Gastrocnemius medialis (tissue), 4 donors: ENCODE data around the gene ASB3. TPM values are rescaled to one million over a fixed set of nuclear protein-coding genes. Genes with fewer than 3 reads are reported as not detected.
"Not testable (repeated sequence)": the region's sequence is repeated elsewhere in the genome, so short reads cannot be mapped to it uniquely, and the experiment has no call there.

Experiments
- ATAC-seq, 2 donors: fragments of 150-250 bp; one replicate each; pipeline ENCODE4 v1.9.1; 2016
- DNase-seq, 2 donors: peaks; one replicate each; pipeline ENCODE4 v3.0.0-alpha.2; 2019
- H3K27ac ChIP-seq, 4 donors: fragments of 200-600 bp; sonication (generic); 1 replicate in 1 of 4; 2 replicates in 3 of 4; pipeline ENCODE4 v1.5.1; 2016 to 2018; ENCODE audit warnings: mild to moderate bottlenecking in 2 of 4, moderate library complexity in 1 of 4
- H3K27me3 ChIP-seq, 3 donors: fragments of 200-600 bp; sonication (generic) in 2 of 3; 1 replicate in 1 of 3; 2 replicates in 2 of 3; pipeline versions ENCODE4 v1.5.1 to v1.6.0; 2016 to 2019; ENCODE audit warnings: mild to moderate bottlenecking in 1 of 3, moderate library complexity in 1 of 3
- H3K36me3 ChIP-seq, 2 donors: fragments of 200-600 bp; sonication (generic) in 1 of 2; one replicate each; pipeline ENCODE4 v1.5.1; 2017 to 2018
- H3K4me1 ChIP-seq, 2 donors: fragments of 200-600 bp; sonication (generic) in 1 of 2; one replicate each; pipeline ENCODE4 v1.5.1; 2016 to 2017; ENCODE audit warnings: mild to moderate bottlenecking in 2 of 2
- H3K4me3 ChIP-seq, 4 donors: fragments of 200-600 bp; sonication (generic) in 3 of 4; 1 replicate in 1 of 4; 2 replicates in 3 of 4; pipeline ENCODE4 v1.5.1; 2016 to 2019; ENCODE audit warnings: mild to moderate bottlenecking in 2 of 4
- H3K9me3 ChIP-seq, 3 donors: fragments of 200-600 bp; sonication (generic) in 2 of 3; 1 replicate in 1 of 3; 2 replicates in 2 of 3; pipeline ENCODE4 v1.5.1; 2016 to 2019
- CTCF ChIP-seq, 5 experiments: fragments of 450-650 bp in 3 of 5; fragments of 200-600 bp in 2 of 5; sonication (generic) in 2 of 5; IDR thresholded peaks in 4 of 5; conservative IDR thresholded peaks in 1 of 5; 1 replicate in 4 of 5; 2 replicates in 1 of 5; pipeline ENCODE4 v1.5.1; 2016 to 2019; ENCODE audit warnings: antibody characterized with exemption in 5 of 5, mild to moderate bottlenecking in 3 of 5, moderate library complexity in 3 of 5
- POLR2A ChIP-seq, 2 donors: fragments of 450-650 bp; IDR thresholded peaks; one replicate each; pipeline ENCODE4 v1.6.1; 2017; ENCODE audit warnings: antibody characterized with exemption in 2 of 2, mild to moderate bottlenecking in 2 of 2, moderate library complexity in 2 of 2
- in situ Hi-C, 4 donors: fragments of 200-750 bp; cut with MboI; loops; one replicate each; pipeline versions ENCODE4 v1.15.0 to v1.8.0; 2017; ENCODE audit warnings: low sequenced_read_pairs in 4 of 4
- intact Hi-C: fragments of 100-400 bp; cut with DNase I; formaldehyde crosslinking; loops from one replicate; pipeline ENCODE4 v1.15.1; 2023; ENCODE audit warnings: low total_unique reads
- total RNA-seq, 4 donors: library from RNA; depleted of rRNA; stranded (reverse); fragments of >200 nt; gene quantifications; one replicate each; pipeline versions ENCODE4 v1.1.0 to v1.2.3, GENCODE V29; 2016

Gene ASB3
- total RNA-seq, 4 donors from 2014 or later, result 5.0 to 7.6 (median 6.4) TPM

GRCh38 chr2:53765767-53766166 lies 21.0 kb downstream of the ASB3 start:
- no peak overlapping the region for H3K4me3 ChIP-seq
- DNase-seq (no peak), ATAC-seq (no peak)
- H3K27ac ChIP-seq, result no peak overlapping the region
- H3K9me3 ChIP-seq, result no peaks in the 10 kb centered on the region
- peaks cover 6 to 14% of the 10 kb centered on the region in 2 donors for H3K4me1 ChIP-seq
- intact Hi-C loops, result loop anchor here (5.0 to 10.0 kb wide), 2 partner anchors 202 to 959 kb away; partner anchors contain the start of gene EML6
- peaks cover 0 to 15% of the 10 kb centered on the region in 2 donors for H3K36me3 ChIP-seq
- no peaks in the 10 kb centered on the region for H3K27me3 ChIP-seq
- TF ChIP-seq CTCF (IDR thresholded peaks at IDR 0.05 in 4 of 5, conservative IDR thresholded peaks at IDR 0.05 in 1 of 5), result no peak
- TF ChIP-seq POLR2A (IDR thresholded peaks at IDR 0.05), result no peak
- in situ Hi-C loops, result no loop called here

GRCh38 chr2:53757206-53757605 lies 29.5 kb downstream of the ASB3 start:
- H3K4me3 ChIP-seq, ATAC-seq, H3K36me3 ChIP-seq, H3K27ac ChIP-seq, intact Hi-C loops, in situ Hi-C loops, H3K9me3 ChIP-seq, DNase-seq, H3K27me3 ChIP-seq, H3K4me1 ChIP-seq: not testable (repeated sequence)

GRCh38 chr2:53756644-53757043 lies 30.1 kb downstream of the ASB3 start:
- Histone ChIP-seq H3K27ac (no peak overlapping the region), H3K9me3 (no peaks in the 10 kb centered on the region), H3K4me3 (no peak overlapping the region), H3K27me3 (no peaks in the 10 kb centered on the region), H3K4me1 (no peaks in the 10 kb centered on the region), H3K36me3 (peaks cover 0 to 5% of the 10 kb centered on the region in 2 donors)
- intact Hi-C loops, result no loop called here
- no peak for ATAC-seq
- in situ Hi-C loops, result no loop called here
- TF ChIP-seq CTCF (IDR thresholded peaks at IDR 0.05 in 4 of 5, conservative IDR thresholded peaks at IDR 0.05 in 1 of 5) (no peak), POLR2A (IDR thresholded peaks at IDR 0.05) (no peak)
- DNase-seq, result no peak

- Histone ChIP-seq H3K36me3 (peaks cover 0 to 9% of the 10 kb centered on the region in 2 donors), H3K27ac (no peak overlapping the region), H3K9me3 (no peaks in the 10 kb centered on the region), H3K27me3 (no peaks in the 10 kb centered on the region), H3K4me1 (no peaks in the 10 kb centered on the region), H3K4me3 (no peak overlapping the region)
- no peak for TF ChIP-seq CTCF (IDR thresholded peaks at IDR 0.05 in 4 of 5, conservative IDR thresholded peaks at IDR 0.05 in 1 of 5)
- no peak for TF ChIP-seq POLR2A (IDR thresholded peaks at IDR 0.05)
- intact Hi-C loops (no loop called here), in situ Hi-C loops (no loop called here)
- DNase-seq (peak; percentile 40 to 75), ATAC-seq (peak; percentile 61 to 70)
Measured at GRCh38 chr2:53755121-53755520, 31.6 kb downstream of the ASB3 start.

- Histone ChIP-seq H3K27ac (no peak overlapping the region), H3K27me3 (no peaks in the 10 kb centered on the region), H3K4me3 (no peak overlapping the region), H3K4me1 (no peaks in the 10 kb centered on the region), H3K36me3 (peaks cover 0 to 19% of the 10 kb centered on the region in 2 donors), H3K9me3 (no peaks in the 10 kb centered on the region)
- DNase-seq, result no peak
- TF ChIP-seq POLR2A (IDR thresholded peaks at IDR 0.05) (no peak), CTCF (IDR thresholded peaks at IDR 0.05 in 4 of 5, conservative IDR thresholded peaks at IDR 0.05 in 1 of 5) (no peak)
- in situ Hi-C loops (no loop called here), intact Hi-C loops (no loop called here)
- no peak for ATAC-seq
Measured at GRCh38 chr2:53753041-53753440, 33.7 kb downstream of the ASB3 start.
